Neural cell (in vitro differentiated cells): Measurements from ENCODE around the gene ARSD. TPM values are rescaled to one million over a fixed set of nuclear protein-coding genes. Genes with fewer than 3 reads are reported as not detected.

ENCODE experiments used
- H2AFZ ChIP-seq: fragments of 200-600, 300-800 bp; sonication (generic), shearing (Covaris generic); 2 replicates; pipeline ENCODE4 v1.6.0; 2014; ENCODE audit warnings: low read depth, mild to moderate bottlenecking, antibody characterized with exemption, low read length, moderate library complexity
- H3F3A ChIP-seq: fragments of 200-600 bp; shearing (Covaris generic); 2 replicates; pipeline ENCODE4 v1.6.1; 2016; ENCODE audit warnings: mild to moderate bottlenecking, moderate library complexity, mixed read lengths, antibody characterized with exemption, low read length; ENCODE audit not compliant: insufficient read depth, poor library complexity, severe bottlenecking
- H3K27ac ChIP-seq: fragments of 200-600, 300-800 bp; sonication (generic), shearing (Covaris generic); 2 replicates; pipeline ENCODE4 v1.5.1; 2014; ENCODE audit warnings: mild to moderate bottlenecking, low read length, moderate library complexity
- H3K27me3 ChIP-seq: fragments of 300-800, 200-600 bp; sonication (generic), shearing (Covaris generic); 2 replicates; pipeline ENCODE4 v1.6.0; 2014; ENCODE audit warnings: mild to moderate bottlenecking, low read depth, low read length, moderate library complexity; ENCODE audit not compliant: insufficient read depth
- H3K36me3 ChIP-seq: fragments of 300-800, 200-600 bp; sonication (generic), shearing (Covaris generic); 2 replicates; pipeline ENCODE4 v1.5.1; 2014; ENCODE audit warnings: mild to moderate bottlenecking, antibody characterized with exemption, low read length, moderate library complexity; ENCODE audit not compliant: insufficient read depth
- H3K4me2 ChIP-seq: fragments of 300-800, 200-600 bp; sonication (generic), shearing (Covaris generic); 2 replicates; pipeline ENCODE4 v1.6.0; 2014; ENCODE audit warnings: mild to moderate bottlenecking, low read length
- H3K4me3 ChIP-seq: fragments of 300-800, 200-600 bp; sonication (generic), shearing (Covaris generic); 2 replicates; pipeline ENCODE4 v1.5.1; 2014; ENCODE audit warnings: mild to moderate bottlenecking, low read length, moderate library complexity
- H3K79me2 ChIP-seq: fragments of 200-600 bp; shearing (Covaris generic); replicated peaks from 2 replicates; pipeline ENCODE4 v1.6.0; 2014; ENCODE audit warnings: mild to moderate bottlenecking, low read length, moderate library complexity; ENCODE audit not compliant: insufficient read depth
- H3K9ac ChIP-seq: fragments of 300-800, 200-600 bp; sonication (generic), shearing (Covaris generic); 2 replicates; pipeline ENCODE4 v1.6.1; 2016; ENCODE audit warnings: mild to moderate bottlenecking, low read length, mixed read lengths
- H3K9me2 ChIP-seq: fragments of 200-600 bp; shearing (Covaris generic); 2 replicates; pipeline ENCODE4 v1.6.1; 2016; ENCODE audit warnings: mild to moderate bottlenecking, low read length, mixed read lengths; ENCODE audit not compliant: insufficient read depth
- H3K9me3 ChIP-seq: fragments of 200-600, 300-800 bp; sonication (generic), shearing (Covaris generic); 2 replicates; pipeline ENCODE4 v1.6.1; 2016; ENCODE audit warnings: mild to moderate bottlenecking, mixed run types, low read length, moderate library complexity, mixed read lengths
- H4K20me1 ChIP-seq: fragments of 200-600 bp; shearing (Covaris generic); 2 replicates; pipeline ENCODE4 v1.6.1; 2016; ENCODE audit warnings: mild to moderate bottlenecking, mixed run types; ENCODE audit not compliant: insufficient read depth
- CTCF ChIP-seq: fragments of 450-650 bp; IDR thresholded peaks from 2 replicates; pipeline ENCODE4 v1.5.1; 2014; ENCODE audit warnings: antibody characterized with exemption, mild to moderate bottlenecking, moderate library complexity; ENCODE audit not compliant: poor library complexity, severe bottlenecking
- EP300 ChIP-seq: fragments of 450-650 bp; conservative IDR thresholded peaks from 2 replicates; pipeline ENCODE4 v1.6.1; 2014; ENCODE audit warnings: antibody characterized with exemption, mild to moderate bottlenecking, moderate library complexity; ENCODE audit not compliant: poor library complexity, severe bottlenecking
- EZH2 ChIP-seq: fragments of 200-600, 300-800 bp; shearing (Covaris generic), sonication (generic); IDR thresholded peaks from 2 replicates; pipeline ENCODE4 v1.6.1; 2014; ENCODE audit warnings: antibody characterized with exemption, low read length, borderline replicate concordance, mild to moderate bottlenecking; ENCODE audit not compliant: insufficient read depth, poor library complexity, severe bottlenecking
- MXI1 ChIP-seq: fragments of 450-650 bp; conservative IDR thresholded peaks from 2 replicates; pipeline ENCODE4 v1.6.1; 2014; ENCODE audit warnings: antibody characterized with exemption, mild to moderate bottlenecking; ENCODE audit not compliant: poor library complexity, severe bottlenecking
- POLR2AphosphoS5 ChIP-seq: IDR thresholded peaks from 2 replicates; pipeline ENCODE4 v1.6.1; 2012
- RAD21 ChIP-seq: fragments of 450-650 bp; conservative IDR thresholded peaks from 2 replicates; pipeline ENCODE4 v1.6.1; 2014; ENCODE audit warnings: antibody characterized with exemption, mild to moderate bottlenecking, moderate library complexity
- SMC3 ChIP-seq: fragments of 450-650 bp; conservative IDR thresholded peaks from 2 replicates; pipeline ENCODE4 v1.6.1; 2014; ENCODE audit warnings: antibody characterized with exemption, mild to moderate bottlenecking, moderate library complexity; ENCODE audit not compliant: poor library complexity
- TAF1 ChIP-seq: IDR thresholded peaks from 2 replicates; pipeline ENCODE4 v1.6.1; 2012; ENCODE audit warnings: low read depth
- polyA plus RNA-seq: library from polyadenylated mRNA; depleted of rRNA; stranded (reverse); fragments of >200 nt; gene quantifications from 2 replicates; pipeline ENCODE4 v1.2.3, GENCODE V29; 2014
- TF ChIP-seq, protein P1 (sequence below): IDR thresholded peaks from 2 replicates; pipeline ENCODE4 v1.6.1; 2012; ENCODE audit warnings: borderline replicate concordance

The ARSD gene
- polyA plus RNA-seq, 1 donor from 2014 or later, result 4.7 TPM

DNA sequence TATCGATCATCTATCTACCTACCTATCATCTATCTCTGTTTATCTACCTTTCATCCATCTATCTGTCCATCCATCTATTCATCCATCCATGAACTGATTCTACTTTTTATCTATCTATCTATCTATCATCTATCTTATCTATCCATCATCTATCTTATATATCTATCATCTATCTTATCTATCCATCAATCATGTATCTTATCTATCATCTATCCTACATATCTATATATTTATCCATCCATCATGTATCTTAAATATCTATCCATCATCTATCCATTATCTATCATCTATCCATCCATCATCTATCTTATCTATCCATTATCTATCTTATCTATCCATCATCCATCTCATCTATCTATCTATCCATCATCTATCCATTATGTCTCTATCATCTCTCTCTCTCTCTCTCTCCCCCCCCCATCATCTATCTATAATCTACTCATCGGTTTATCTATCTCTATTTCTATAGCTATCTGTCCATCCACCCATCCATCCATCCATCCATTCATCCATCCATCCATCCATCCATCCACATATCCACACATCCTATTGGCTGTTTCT is 20.9 kb downstream of the ARSD start:
- Histone ChIP-seq H3K4me3 (no peak overlapping the region), H3K9me2 (no peaks in the 10 kb centered on the region), H3K9ac (no peak overlapping the region), H2AFZ (no peak overlapping the region), H3K36me3 (no peaks in the 10 kb centered on the region), H3K27me3 (no peaks in the 10 kb centered on the region), H3K27ac (no peak overlapping the region), H3K79me2 (no peaks in the 10 kb centered on the region), H3K9me3 (no peaks in the 10 kb centered on the region), H3K4me2 (no peak overlapping the region), H4K20me1 (no peaks in the 10 kb centered on the region), H3F3A (no peaks in the 10 kb centered on the region)
- TF ChIP-seq SMC3, result no peak
- TF ChIP-seq EP300, result no peak
- no peak for TF ChIP-seq EZH2
- no peak for TF ChIP-seq POLR2AphosphoS5
- no peak for TF ChIP-seq CTCF
- TF ChIP-seq, protein P1, sequence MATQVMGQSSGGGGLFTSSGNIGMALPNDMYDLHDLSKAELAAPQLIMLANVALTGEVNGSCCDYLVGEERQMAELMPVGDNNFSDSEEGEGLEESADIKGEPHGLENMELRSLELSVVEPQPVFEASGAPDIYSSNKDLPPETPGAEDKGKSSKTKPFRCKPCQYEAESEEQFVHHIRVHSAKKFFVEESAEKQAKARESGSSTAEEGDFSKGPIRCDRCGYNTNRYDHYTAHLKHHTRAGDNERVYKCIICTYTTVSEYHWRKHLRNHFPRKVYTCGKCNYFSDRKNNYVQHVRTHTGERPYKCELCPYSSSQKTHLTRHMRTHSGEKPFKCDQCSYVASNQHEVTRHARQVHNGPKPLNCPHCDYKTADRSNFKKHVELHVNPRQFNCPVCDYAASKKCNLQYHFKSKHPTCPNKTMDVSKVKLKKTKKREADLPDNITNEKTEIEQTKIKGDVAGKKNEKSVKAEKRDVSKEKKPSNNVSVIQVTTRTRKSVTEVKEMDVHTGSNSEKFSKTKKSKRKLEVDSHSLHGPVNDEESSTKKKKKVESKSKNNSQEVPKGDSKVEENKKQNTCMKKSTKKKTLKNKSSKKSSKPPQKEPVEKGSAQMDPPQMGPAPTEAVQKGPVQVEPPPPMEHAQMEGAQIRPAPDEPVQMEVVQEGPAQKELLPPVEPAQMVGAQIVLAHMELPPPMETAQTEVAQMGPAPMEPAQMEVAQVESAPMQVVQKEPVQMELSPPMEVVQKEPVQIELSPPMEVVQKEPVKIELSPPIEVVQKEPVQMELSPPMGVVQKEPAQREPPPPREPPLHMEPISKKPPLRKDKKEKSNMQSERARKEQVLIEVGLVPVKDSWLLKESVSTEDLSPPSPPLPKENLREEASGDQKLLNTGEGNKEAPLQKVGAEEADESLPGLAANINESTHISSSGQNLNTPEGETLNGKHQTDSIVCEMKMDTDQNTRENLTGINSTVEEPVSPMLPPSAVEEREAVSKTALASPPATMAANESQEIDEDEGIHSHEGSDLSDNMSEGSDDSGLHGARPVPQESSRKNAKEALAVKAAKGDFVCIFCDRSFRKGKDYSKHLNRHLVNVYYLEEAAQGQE, result no peak
- no peak for TF ChIP-seq MXI1

- no peak overlapping the region for H3K9ac ChIP-seq
- H3K27me3 ChIP-seq, result no peaks in the 10 kb centered on the region
- no peaks in the 10 kb centered on the region for H4K20me1 ChIP-seq
- TF ChIP-seq EZH2, result no peak
- no peak overlapping the region for H3K27ac ChIP-seq
- no peaks in the 10 kb centered on the region for H3F3A ChIP-seq
- H3K9me3 ChIP-seq, result no peaks in the 10 kb centered on the region
- H3K36me3 ChIP-seq, result no peaks in the 10 kb centered on the region
- no peaks in the 10 kb centered on the region for H3K9me2 ChIP-seq
- no peak overlapping the region for H3K4me2 ChIP-seq
- H2AFZ ChIP-seq, result no peak overlapping the region
- no peak overlapping the region for H3K4me3 ChIP-seq
- H3K79me2 ChIP-seq, result no peaks in the 10 kb centered on the region
Observed at GRCh38 chrX:2907295-2907694, 21.8 kb downstream of the ARSD start.

DNA sequence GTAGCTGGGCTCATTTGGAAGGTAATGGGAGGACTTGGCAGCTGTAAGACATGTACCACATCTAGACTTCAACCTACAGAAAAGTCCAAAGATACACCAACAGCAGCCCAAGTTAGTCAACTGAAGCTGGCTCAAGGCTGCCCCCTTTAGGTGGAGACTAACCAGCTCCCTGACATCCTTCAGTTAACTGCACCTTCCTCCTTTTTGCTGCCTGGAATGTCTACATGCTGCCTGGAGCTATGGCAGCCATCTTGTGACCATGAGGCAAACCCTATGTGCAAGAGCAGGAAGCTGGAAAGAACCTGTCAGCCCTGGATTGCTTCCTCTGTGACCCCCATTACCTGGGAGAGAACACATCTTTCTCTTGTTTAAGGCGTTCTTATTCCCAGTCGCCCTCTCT is 25.8 kb downstream of the ARSD start:
- no peak overlapping the region for H3K4me2 ChIP-seq
- no peaks in the 10 kb centered on the region for H3K79me2 ChIP-seq

More for the DNA sequence above, 25.8 kb downstream of the ARSD start:
- H3K27ac ChIP-seq, result no peak overlapping the region
- H3K36me3 ChIP-seq, result no peaks in the 10 kb centered on the region
- H3K9me3 ChIP-seq, result no peaks in the 10 kb centered on the region
- H3K4me3 ChIP-seq, result no peak overlapping the region
- H3K27me3 ChIP-seq, result no peaks in the 10 kb centered on the region
- no peaks in the 10 kb centered on the region for H3F3A ChIP-seq
- TF ChIP-seq EZH2, result no peak
- TF ChIP-seq RAD21, result no peak
- TF ChIP-seq TAF1, result no peak
- TF ChIP-seq, protein P1, result no peak
- no peak for TF ChIP-seq CTCF
- TF ChIP-seq SMC3, result no peak
- TF ChIP-seq POLR2AphosphoS5, result no peak
- TF ChIP-seq EP300, result no peak
- no peak for TF ChIP-seq MXI1
- no peaks in the 10 kb centered on the region for H3K9me2 ChIP-seq
- no peak overlapping the region for H2AFZ ChIP-seq
- no peaks in the 10 kb centered on the region for H4K20me1 ChIP-seq
- H3K9ac ChIP-seq, result no peak overlapping the region
